ENCODE data around the gene STUM.
"Not testable (repeated sequence)": the region's sequence is repeated elsewhere in the genome, so short reads cannot be mapped to it uniquely, and the experiment has no call there.

STUM gene

DNA sequence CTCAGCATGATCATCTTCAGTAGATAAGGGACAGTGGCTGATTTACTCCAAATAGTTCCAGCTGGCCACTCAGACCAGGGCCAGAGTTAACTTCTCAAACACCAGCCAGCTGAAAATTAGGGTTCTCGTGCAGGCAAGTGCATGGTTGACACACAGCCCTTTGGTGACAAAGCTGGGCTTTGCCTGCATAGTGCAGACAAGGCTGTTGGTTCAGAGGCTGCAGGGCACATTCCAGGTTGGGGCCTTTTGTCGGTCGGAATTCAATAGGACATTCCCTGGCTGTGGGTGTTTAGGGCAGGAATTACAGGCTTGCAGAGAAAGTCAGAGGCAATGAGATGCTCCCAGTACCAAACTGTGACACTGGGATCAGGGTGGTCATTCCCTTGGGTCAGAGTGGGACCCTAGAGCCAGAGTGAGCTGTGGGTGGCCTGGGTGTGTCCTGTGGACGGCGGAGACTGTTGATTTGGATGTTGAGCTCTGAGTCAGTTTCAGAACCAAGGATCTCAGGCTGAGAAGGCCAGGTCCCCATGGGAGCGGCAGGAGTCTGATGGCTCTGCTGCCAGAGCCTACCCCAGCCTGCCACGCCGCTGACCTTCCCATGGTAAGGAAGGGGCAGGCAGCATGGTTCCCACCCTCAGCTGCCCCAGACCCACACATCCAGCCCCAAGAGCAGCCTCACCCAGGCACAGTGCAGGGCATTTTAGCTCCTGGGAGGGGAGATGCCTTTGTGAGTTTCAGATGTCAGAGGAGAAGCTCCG, 56.2 kb downstream of the STUM start:
- no peak for DNase-seq (ENCODE audit: low read depth)

DNA sequence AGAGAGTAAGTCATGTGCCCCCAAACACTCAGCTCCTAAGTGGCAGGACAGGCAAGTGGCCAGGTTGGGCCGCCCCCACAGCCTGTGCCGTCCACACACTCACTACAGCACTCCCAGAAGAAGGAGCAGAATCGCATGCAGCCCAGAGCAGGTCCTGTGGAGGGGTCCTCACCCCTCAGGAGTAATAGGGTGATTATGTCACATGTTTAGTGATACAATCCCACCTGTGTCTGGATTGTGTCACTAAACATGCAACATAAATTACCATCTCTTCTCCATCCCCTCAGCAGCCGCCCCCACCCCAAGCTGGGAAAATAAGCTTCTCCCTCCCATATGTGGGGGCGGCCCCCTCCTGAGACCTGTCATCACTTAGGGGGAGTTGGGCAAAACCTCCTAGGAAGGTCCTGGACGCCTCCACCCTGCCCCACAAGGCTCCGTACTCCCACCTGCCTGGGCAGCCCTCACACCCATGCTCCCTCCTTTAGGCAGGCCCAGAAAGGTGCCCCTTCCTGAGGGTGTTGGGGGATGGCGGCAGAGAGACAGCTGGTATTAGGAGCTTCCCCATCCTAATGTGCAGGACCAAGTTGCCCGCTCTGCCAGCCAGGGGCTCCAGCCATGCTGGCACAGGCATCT, 56.9 kb downstream of the STUM start:
- no peak for DNase-seq (ENCODE audit: low read depth)

DNA sequence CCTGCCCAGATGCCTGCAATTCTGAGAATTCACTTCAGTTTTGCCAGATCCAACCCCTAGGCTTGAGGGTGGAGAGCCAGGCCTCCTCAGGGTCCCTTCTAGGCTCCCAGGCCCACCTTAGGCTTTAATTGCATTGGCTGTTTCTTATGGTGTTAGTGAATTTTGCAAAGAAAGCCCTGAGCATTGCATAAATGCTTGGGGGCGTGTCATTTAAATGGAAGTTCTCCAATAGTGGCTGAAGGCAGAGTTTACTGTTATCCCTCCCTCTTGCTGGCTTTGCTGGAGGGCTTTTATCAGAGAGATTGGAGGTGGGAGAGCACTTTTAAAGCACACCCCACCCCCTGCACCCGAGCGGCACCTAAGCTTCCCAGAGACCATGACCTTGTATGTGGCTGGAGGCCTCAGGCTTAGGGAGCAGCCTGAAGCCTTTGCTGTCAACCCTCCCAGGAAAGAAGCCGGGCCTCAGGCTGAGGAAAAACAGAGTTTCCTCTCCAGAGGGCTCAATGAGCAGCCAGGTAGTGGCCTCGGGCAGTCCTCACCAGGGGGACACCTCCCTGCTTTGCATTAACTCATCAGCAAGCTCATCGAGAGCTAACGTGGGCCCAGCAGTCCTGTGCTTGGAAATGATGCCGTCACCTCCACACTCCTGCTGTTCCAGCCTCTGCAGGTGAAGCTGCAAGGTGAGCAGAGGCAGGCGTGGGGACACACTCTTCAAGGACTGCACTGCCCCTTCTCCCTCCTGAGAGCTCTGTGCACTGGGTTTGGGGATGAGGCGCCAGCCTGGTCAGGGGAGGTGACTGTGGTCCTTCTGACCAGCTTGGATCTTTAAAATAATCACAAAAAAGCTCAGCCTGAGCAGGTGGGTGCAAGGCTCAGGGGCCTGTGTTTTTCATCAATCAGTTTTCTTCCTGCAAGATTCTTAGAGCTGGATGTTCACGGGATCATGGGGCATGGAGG, 58.0 kb downstream of the STUM start:
- no peak for DNase-seq (ENCODE audit: low read depth)

DNA sequence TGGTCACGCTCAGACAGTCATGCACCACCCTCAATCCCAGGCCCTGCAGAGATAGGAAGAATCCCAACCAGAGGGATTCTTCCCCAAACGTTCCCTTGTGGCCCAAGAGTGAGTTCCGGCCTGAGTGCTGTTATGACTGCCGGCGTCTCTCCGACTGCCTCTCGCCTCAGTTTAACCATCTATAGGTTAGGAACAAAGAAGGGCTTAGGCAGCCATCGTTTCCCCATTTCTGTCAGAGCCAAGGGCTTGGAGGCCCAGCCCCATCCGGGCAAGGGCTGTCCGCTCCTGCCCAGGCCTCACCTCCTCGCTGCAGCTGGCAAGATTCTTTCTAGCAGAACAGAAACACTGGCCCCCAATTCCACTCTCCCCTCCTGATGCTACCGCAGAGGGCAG, 58.7 kb downstream of the STUM start:
- no peak for DNase-seq (ENCODE audit: low read depth)

DNA sequence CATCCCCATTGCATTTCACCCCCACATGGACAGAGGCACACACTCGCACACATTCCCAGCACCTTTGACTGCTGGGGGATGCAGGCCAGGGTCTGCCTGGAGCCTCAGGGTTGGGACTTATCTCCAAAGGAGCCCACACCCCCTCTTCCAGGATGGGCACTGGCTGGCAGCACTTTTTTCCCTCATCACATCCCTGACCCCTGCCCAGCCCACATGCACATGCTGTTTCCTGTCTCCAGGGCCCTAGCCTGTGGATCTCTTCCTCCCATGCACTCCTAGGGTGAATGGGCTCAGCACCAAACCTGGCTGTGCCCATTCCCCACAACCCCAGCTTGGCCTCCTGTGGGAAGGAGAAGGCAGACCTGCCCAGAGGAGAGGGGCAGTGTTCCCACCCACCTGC, 59.3 kb downstream of the STUM start:
- no peak for DNase-seq (ENCODE audit: low read depth)

DNA sequence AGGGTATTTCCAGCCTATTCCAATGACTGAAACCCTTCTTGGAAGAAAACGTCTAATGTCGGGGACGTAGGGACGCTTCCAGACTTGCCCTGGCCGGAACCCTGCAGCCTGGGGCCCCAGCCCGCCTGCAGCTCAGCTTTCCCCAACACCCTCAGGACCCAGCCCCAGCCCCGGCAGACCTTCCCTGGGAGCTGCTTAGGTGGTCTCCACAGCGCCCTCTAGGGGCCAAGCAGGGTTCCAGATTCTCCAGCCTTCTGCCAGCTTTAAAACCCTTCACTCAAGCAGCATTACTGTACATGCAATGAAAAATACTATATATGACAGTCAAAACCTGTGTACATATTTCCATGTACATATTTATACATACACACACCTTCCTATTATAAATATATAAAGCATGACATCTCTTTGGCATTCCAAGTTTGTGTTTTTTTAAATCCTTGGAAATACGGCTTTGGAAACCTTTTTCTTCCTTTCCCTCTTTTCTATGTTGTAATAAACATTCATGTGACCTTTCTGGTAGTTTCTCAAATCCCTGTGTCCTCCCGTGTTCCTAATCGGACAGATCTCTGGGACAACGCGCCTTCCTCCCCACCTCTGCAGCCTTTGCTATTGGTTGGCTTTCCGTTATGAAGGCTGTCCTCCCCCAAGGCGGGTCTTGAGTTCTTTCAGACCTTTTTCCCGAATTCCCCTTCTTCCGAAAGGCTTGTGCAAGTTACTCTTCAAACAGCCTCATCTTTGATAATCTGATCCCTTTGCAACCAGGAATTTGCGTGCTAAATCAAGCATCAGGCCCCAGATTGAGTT, 60.3 kb downstream of the STUM start:
- peak; percentile 38 for DNase-seq (ENCODE audit: low read depth)

DNA sequence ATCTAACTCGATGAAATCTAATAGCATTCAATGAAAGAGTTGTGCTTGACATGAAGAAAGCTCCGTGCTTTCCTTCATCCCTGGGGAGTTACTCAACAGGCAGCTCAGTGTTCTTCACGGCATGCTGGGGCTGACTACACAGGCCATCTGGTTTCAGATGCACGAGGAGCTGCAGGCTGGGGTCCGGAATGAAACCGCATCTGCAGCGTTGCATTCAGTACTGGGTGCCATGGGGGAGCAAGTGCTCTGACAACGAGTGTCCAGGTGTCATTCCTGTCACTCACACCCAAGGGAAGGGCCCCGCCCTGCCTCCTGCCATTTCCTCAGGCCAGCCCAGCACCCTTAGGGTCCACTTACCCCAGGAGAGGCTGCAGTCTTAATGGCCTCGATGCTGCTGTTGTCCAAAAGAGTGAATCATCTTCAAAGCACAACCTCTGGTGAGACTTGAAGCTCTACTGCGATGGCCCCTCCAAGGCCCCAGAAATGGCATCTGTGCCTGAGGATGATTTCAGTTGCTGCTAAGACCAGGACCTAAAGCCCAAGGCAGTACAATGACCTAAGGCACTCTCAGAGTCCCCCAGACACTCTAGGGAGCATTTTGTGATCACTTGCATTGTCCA, 61.4 kb downstream of the STUM start:
- DNase-seq (ENCODE audit: low read depth) = no peak

DNA sequence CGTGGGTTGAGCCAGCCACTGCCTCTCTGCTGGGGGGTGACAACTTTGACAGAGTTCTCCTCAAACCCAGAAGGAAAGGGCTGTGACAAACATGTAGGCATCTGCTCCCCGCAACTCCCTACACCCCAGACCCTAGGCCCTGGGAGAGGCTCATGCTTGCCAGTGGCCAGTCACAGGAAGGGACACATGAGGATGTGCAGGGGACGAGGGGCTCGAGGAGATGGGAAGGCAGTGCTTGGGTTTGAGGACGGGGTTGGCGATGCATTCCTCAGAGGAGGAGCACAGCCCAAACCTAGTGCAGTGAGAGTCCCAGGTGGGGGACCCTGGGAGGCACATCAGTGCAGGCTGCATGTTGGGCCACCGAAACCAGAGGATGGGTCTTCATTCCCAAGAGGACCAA, 62.1 kb downstream of the STUM start:
- no peak for DNase-seq (ENCODE audit: low read depth)

DNA sequence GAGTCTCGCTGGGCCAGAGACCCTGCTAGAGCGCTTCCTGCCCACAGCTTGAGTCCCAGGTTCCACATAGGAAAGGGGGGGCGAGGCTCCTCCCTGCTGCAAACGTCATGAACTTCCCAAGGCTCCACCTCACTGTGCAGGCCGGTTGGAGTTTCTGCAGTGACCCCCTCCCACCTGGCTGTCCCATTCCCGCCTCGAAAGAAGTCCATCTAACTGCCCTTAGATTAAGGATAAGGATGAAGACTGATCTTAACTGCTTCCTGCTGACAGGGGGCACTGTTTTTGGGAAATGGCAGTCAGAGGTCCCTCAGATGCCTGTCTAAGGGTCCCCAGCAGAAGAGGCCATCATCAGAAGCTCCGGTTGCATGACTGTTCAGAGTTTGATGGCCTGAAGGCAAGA, 62.7 kb downstream of the STUM start:
- DNase-seq (ENCODE audit: low read depth) = no peak

DNA sequence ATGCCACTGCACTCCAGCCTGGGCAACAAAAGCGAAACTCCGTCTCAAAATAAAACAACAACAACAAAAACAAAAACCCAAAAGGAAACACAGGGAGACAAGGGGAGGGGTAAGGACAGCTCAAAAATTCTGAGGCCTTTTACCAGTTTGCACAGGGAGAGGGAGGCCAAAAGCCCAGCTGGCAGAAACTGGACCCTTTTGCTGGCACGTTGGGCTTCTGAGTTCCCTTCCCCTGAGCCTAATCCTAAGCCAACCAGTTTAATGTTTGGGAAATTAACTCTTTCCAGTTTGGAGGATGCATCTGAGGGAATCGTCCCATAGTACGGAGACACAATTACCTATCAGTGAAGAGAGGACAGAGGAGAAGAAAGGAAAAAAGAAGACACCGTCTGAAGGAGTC, 63.4 kb downstream of the STUM start:
- not testable (repeated sequence) for DNase-seq (ENCODE audit: low read depth)

DNA sequence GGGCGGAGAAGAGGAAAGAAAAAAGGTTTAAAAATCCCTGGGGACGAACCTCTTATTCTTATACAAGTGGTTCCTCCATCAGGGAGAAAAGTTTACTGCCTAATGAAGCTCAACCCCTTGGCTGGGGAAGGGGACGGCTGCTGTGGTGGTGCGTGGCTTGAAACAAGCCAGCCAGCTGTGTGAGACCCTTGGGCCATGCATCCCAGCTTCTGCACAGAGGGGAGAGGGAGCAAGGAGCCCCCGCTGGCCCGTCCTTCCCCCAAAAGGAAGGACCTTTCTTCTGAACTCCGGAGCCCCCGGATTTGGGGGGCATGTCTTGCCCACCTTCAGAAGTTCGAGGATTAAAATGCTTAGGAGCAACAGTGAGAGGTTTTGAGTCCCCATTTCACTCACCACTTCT, 67.3 kb downstream of the STUM start:
- DNase-seq (ENCODE audit: low read depth) = no peak

DNA sequence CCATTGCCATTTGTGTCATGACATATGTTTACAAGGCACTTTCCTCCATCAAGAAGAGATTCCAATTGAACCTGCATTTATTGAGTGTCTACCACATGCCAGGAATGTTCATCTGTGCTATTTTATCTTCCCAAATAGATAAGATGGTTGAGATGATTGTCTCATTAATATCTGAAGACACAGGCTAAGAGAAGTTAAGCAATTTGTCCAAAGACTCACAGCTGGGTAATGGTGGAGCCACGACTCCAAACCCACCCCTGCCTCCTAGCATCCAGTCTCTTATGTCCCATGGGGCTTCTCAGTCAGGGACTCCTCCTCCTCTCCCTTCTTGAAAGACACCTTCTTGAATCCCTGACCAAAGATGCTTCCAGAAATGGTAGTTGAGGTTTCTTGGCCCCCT, 68.1 kb downstream of the STUM start:
- DNase-seq (ENCODE audit: low read depth) = no peak

DNA sequence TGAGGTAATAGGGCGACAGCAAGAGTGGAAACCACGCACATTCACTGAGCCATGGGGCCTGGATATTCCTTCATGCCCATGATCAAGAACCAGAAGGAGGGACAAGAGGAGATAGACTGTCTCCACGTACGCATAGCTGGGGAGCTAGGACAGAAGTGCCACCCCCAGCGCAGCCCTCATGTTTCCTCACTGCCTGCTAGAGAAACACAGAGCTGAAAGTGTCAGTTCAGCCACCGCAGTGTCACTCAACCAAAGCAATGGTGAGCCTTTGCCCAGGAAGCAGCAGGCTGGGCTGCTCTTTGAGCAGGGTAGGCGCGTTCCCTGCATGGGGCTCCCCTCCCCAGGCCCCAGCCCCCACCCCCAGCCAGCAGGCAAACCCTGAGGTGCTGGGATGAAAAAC, 68.5 kb downstream of the STUM start:
- no peak for DNase-seq (ENCODE audit: low read depth)

DNA sequence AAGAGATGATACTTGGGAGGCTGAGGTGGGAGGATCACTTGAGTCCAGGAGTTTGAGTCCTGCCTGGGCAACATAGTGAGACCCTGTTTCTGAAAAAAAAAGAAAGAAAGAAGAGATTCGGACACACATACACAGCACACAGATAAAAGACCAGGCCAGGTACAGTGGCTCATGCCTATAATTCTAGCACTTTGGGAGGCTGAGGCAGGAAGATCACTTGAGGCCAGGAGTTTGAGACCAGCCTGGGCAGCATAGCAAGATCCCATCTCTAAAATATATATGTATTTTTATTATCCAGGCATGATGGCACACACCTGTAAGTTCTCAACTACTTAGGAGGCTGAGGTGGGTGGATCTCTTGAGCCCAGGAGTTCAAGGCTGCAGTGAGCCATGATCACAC, 69.2 kb downstream of the STUM start:
- not testable (repeated sequence) for DNase-seq (ENCODE audit: low read depth)

DNA sequence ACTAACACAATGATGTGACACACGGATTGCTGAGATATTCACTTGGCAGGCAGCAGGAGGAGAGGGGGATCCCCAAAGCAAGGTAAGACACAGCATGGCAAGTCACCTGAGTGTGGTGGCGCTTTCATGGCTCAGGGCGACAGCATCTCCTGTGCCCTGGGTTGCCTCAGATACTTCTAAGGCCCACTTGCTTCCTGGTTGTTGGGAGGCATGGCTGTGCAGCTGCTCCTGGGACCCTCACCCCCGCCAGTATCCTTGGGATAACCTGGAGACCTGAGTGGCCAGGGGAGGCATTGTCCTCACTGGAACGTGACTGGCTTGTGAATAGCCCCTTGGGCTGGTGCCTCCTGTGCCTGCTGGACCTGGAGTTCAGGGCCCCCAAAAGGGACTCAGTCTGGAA, 69.8 kb downstream of the STUM start:
- DNase-seq (ENCODE audit: low read depth) = no peak

DNA sequence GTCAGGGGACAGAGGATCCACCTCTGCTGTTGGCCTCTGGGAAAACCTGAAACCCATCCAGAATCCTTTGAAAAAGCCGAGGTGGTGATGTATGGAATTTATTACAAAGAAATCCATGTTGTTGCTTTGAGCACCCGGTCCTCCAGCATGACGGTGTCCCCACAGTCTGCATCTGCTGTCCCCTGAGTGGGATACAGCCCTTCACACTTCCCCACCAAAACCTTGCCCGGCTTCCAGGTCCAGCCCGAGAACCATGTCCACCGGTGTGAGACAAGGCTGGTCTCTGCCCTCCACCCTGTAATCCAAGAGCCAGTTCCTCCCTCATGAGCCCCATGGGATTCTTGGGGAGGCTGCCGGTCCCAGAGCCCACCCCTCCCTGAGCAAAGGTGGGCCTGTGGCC, 70.5 kb downstream of the STUM start:
- no peak for DNase-seq (ENCODE audit: low read depth)

DNA sequence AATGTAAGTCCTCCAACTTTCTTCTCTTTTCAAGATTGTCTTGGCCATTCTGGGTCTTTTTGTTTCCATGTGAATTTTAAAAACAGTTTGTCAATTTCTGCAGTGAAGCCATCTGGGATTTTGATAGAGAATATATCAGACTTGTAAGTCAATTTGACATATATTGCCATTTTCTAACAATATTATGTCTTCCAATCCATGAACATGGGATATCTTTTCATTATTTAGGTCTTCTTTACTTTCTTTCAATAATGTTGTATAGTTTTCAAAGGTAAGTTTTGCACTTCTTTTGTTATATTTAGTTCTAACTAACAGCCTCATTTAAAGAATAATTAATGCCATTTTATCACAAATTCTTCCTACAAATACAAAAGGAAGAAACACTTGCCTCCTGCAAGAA, 73.4 kb downstream of the STUM start:
- no peak for DNase-seq (ENCODE audit: low read depth)

DNA sequence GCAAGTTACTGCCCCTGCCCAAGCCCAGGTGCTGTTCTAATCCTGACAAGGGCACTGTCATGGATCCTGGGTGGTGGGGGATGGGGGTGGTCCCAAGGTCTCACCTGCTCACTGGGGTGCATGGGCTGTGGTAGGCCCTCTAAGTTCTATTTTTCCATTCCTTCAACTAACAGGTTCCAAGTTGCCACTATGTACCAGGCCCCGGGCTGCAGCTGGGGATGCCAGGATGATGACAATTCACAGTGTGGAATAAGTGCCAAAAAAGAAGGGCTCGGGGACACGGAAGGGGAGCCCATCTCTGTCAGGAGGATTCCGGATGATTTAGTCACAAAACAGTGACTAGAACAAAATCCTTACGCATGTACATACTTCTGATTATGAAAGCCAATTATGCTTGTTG, 76.0 kb downstream of the STUM start:
- no peak for DNase-seq (ENCODE audit: low read depth)

DNA sequence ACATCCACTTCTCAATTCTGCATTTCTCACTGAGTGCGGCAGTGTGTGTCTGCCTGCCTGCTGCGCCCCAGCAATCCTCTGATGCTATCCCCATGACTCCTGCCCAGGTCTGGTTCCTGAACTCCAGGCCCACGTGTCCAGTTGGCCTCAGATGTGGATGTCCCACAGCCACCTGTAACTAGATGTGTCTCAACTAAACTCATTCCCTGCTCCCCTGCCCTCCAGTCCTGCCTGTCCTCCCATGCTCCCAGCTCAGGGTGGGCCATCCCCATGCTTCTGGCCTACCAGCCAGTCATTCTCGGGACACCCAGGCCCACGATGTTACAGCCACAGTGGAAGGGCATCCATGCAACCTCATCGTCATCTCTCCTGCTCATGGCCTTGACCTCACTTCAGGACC, 76.8 kb downstream of the STUM start:
- DNase-seq (ENCODE audit: low read depth) = no peak

DNA sequence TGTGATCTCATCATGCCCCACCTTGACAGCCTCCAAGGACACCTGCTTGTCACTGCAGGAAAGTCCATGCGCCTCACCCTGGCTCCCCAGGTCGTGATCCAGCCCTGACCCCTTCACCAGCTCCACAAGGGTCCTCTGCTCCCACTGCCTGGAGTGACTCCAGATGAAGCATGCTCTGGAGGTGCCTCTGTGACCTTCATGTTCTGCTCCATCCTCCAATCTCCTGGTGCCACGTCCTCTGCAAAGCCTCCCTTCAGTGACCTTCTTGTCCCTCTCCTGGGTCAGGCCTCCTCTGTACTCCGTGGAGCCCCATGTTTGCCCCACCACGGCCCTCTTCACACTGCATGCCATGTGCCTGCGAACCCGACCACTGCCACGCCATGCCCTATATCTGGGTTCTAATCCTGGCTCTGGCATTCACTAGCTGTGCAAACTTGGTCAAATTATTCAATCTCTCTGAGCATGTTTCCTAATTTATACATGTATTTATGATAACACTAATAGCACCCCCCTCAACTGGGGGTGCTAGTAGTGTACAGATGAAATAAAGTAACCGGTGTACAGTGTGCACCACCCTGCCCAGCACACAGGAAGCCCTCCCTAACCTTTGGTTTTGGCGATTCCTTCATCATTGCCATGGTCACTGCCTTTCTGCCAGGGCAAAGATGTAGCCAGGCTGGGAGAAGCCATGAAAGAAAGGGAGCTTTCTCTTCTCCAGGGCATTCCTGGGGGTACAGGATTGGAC, 77.4 kb downstream of the STUM start:
- DNase-seq (ENCODE audit: low read depth) = no peak

DNA sequence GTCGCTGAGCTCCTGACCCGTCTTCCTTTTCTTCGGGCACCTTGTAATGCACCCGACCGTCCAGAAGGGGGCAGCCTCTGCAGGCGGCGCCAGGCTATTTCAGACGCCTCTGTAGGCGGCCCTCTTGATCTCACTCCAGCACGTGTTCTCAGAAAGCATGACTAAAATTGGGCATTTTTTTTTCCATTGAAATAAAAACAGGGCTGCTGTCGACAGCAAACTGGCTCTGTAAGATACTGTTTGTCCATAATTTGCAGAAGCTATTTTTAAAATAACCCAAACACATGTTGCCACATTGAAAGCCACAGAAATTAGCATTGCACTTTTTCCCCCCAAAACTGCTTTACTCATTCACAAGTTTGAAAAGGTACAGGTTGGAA, 78.0 kb downstream of the STUM start:
- peak; percentile 74 for DNase-seq (ENCODE audit: low read depth)
